NCI-H2227 (cell line): ENCODE results near the gene PLD1.

Experiments used
- DNase-seq: peaks from one replicate; lab custom pipeline; 2025; ENCODE audit not compliant: unreplicated experiment; lab: John Stamatoyannopoulos, UW

The PLD1 gene

GRCh38 chr3:171797265-171797679 is 13.0 kb downstream of the PLD1 start:
- DNase-seq: no peak

DNA sequence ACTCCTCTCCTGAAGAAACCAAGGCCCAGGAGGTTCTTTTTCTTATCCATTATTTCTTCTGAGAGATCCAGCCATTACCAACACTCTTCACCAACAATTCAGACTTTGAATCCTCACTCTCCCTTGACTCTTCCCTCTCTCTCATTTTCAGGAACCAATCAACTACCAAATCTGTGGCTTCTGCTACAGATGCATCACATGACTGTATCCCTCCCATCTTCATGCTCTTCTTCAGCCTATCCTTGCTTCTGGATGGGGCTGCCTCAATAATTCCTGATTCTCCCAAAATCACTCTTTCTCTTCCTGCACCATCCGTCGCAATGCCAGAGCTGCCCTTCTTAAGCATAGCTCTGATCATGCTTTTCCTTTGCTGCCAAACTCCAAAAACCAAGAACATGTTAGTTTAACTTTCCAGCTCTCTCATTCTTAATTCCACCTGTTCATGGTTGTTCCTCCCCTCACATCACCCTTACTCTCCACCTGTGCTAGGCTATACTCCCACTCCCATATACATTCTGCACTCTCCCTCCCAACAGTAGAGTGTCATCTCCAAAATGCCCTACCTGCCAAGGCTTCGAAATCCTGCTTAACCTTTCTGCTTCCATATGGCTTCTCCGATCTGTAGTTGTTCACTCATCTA is 13.5 kb downstream of the PLD1 start:
- DNase-seq: no peak

DNA sequence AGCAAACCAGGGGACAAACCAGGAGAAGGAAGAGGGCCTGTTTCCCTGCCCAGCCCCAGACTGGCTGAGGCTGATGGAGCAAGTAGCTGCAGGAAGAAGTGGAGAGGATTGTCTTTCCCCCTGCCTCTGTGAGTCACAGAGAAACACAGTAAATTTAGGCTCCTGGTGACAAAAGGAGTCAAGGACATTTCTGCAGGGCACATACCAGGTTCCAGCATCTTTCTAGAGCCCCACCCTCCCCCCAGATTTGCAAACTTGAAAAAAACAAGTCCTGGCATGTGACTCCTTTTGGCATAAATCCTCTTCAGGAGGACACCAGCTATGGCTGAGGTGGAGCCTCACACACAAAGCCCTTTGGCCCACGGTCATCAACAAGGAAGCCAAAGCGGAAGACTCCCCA is 17.8 kb downstream of the PLD1 start:
- DNase-seq: no peak

- no peak for DNase-seq
Observed at GRCh38 chr3:171791692-171792076, 18.6 kb downstream of the PLD1 start.

- DNase-seq: no peak
Observed at GRCh38 chr3:171790898-171791691, 19.2 kb downstream of the PLD1 start.

- DNase-seq: no peak
Observed at GRCh38 chr3:171790574-171790897, 19.7 kb downstream of the PLD1 start.

- no peak for DNase-seq
Observed at GRCh38 chr3:171789759-171790505, 20.4 kb downstream of the PLD1 start.

- DNase-seq: no peak
Observed at GRCh38 chr3:171788546-171789351, 21.5 kb downstream of the PLD1 start.

GRCh38 chr3:171786997-171787396 is 23.3 kb downstream of the PLD1 start:
- no peak for DNase-seq

DNA sequence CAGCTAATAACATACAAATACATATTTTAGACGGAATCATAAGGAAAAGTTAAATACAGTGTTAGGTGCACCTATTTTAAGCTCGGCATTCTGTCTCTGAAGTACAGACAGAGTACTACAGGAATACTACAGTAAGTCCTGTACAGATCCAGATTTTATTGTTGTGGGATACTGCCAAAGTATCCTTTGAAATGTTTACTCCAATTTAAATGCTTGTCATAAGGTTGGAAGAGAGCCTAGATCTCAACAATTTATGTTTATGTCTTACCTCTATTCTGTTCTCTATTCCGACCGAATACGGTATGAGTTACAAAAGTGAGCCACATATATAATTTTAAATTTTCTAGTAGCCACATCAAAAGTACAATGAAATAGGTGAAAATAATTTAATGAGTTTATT is 25.3 kb downstream of the PLD1 start:
- no peak for DNase-seq

GRCh38 chr3:171784387-171784786 is 25.9 kb downstream of the PLD1 start:
- no peak for DNase-seq

DNA sequence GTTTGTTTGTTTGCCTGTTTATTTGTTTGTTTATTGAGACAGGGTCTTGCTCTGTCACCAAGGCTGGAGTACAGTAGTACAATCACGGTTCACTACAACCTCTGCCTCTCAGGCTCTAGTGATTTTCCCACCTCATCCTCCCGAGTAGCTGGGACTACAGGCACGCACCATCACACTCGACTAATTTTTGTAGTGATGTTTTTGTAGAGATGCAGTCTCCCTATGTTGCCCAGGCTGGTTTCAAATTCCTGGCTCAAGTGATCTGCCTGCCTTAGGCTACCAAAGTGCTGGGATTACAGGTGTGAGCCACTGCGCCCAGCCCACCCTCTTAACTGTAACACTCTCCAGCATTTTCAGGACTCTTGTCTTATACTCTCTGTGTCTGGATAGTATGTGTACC is 26.7 kb downstream of the PLD1 start:
- DNase-seq: no peak

- DNase-seq: no peak
Observed at GRCh38 chr3:171783086-171783485, 27.2 kb downstream of the PLD1 start.

- no peak for DNase-seq
Observed at GRCh38 chr3:171782617-171783016, 27.7 kb downstream of the PLD1 start.

- DNase-seq: no peak
Observed at GRCh38 chr3:171781711-171782127, 28.6 kb downstream of the PLD1 start.

DNA sequence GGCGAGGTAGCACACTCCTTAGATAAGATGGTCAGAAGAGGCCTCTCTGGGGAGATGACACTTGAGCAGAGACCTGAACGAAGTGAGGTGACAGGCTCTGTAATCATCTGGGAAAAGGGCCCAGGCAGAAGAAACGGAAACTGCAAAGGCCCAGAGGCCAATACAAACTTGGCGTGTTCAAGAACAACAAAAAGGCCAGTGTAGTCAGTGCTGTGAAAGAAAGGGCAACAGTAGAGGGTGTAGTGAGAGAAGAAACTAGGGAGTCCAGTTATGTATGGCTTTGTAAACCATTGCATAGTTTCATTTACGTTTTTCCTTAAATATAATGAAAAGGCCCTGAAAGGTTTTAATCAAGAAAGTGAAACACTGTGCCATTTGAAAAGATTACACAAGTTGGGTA is 31.8 kb downstream of the PLD1 start:
- DNase-seq: no peak

DNA sequence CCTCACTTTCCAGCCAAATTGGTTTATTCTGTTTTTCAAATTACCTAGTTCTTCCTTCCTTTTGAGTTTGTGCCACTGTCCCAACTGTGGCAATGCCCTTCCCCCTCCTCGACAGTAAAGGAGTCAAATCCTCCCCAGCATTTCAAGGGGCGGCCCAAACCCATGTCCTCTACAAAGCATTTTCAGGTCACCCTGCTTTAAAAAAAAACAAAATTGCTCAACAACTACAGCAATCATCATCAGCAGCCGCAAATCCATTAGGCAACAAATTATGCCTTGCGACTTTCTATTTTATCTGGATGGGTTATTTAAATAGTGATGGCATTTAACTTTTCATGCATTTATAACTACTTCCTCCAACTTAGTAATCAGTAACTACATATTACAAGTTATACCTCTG is 32.7 kb downstream of the PLD1 start:
- DNase-seq: no peak

DNA sequence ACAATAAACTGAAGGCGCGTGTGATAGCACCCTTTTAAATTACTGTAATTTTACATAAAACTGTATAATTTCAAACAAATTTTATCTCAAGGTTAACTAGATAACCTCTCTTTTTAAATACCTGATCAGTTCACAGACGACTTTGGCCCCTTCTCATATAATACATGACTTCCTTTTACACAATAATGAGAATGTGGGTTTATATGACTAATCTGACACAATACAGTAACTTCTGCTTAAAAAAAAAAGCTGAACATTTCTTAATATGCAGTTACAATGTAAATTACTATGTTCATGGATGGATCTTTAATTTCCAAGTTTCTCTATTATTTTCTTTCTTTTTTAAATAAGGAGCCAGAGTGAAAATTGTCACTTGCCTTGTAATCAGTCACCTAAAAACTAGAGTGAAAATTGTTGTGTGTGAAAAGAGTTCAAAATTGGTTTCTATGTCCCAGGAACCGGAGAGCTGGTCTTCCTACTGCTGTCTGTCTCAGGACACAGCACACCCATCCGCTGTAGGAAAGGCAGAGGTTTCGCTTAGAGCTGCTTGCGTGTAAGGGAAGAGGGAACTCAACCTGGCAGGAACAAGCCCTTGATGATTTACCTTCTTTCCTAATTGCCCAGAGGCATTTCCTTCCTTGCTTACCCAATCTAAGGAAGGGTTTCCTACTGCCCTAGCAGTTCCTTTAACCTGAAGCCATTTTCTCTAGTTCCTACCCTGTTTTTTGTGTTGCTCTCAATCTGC is 33.3 kb downstream of the PLD1 start:
- DNase-seq: no peak

DNA sequence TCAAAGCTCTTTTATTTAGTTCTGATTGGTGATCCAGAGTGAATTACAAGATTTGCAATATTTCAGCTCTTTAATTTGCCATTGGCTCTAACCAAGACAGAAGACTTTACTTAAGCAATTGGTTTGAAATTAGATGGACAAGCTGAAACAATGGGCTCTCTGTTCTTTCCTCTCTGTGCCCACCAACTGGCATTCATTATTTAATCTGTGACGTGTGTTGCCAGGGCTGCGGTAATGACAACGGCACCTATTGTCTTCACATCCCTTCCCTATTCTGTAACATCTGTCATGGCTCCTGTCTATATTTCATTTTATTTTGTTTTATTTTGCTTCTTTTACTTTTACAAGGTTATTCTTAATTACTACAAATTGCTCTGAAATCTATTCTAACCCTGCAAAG is 33.9 kb downstream of the PLD1 start:
- DNase-seq: no peak

DNA sequence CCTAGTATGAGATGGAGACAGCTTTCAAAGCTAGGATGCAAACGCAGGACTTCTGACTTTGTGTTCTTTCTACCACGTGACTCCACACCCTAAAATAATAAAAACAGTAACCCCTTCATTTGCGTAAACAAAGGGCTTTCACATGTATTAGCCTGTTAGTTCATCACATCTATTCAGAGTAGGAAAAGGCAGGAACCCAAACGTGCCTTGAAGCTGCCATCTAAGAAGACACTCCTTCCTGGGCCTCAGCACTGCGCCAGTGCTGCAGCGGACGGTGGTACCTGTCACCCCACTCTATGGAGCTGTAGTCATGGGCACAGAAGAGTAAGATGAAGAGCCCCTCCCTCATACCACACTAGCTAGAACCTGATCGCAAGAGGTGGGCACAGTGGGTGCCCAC is 34.3 kb downstream of the PLD1 start:
- DNase-seq: no peak

DNA sequence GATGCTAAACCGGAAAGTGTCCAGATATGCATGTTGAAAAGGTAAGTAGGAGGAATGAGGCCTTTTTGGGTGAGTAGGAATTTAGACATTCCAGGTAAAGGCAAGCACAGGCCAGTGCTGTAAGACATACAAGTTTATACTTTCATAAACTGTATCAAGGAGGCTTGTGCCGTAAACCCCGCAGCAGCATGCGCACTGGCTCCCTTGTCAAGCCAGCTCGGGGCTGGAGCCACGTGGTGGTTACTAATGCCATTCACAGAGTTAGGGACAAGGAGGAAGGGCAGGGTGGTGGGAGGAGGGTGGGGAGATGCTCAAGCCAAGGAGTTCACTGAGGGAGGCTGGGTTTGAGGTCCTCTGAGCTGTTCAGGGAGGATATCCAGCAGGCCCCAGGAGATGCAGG is 35.8 kb downstream of the PLD1 start:
- no peak for DNase-seq
